Osteocyte (in vitro differentiated cells): Measurements from ENCODE around the gene SRGAP1. TPM values are rescaled to one million over a fixed set of nuclear protein-coding genes. Genes with fewer than 3 reads are reported as not detected.
"Not testable (repeated sequence)": the region's sequence is repeated elsewhere in the genome, so short reads cannot be mapped to it uniquely, and the experiment has no call there.

ENCODE experiments used
- DNase-seq: peaks from one replicate; pipeline ENCODE4 v3.0.0; 2021; ENCODE audit warnings: mixed read lengths; ENCODE audit not compliant: unreplicated experiment; ENCODE audit errors: extremely low spot score
- H3K27ac Mint-ChIP-seq: one replicate; pipeline ENCODE4 v1.8.0; 2021; ENCODE audit warnings: mild to moderate bottlenecking, mixed read lengths; ENCODE audit not compliant: unreplicated experiment
- H3K27me3 Mint-ChIP-seq: one replicate; pipeline ENCODE4 v1.8.0; 2021; ENCODE audit warnings: mixed read lengths; ENCODE audit not compliant: unreplicated experiment
- H3K36me3 Mint-ChIP-seq: one replicate; pipeline ENCODE4 v1.8.0; 2021; ENCODE audit warnings: mixed read lengths; ENCODE audit not compliant: unreplicated experiment
- H3K4me1 Mint-ChIP-seq: one replicate; pipeline ENCODE4 v1.8.0; 2021; ENCODE audit warnings: mixed read lengths; ENCODE audit not compliant: unreplicated experiment
- H3K4me3 Mint-ChIP-seq: one replicate; pipeline ENCODE4 v1.8.0; 2021; ENCODE audit warnings: mild to moderate bottlenecking, moderate library complexity, mixed read lengths; ENCODE audit not compliant: unreplicated experiment
- H3K9me3 Mint-ChIP-seq: one replicate; pipeline ENCODE4 v1.8.0; 2021; ENCODE audit warnings: mixed read lengths; ENCODE audit not compliant: unreplicated experiment
- CTCF ChIP-seq: fragments of 200-600 bp; sonication (generic); IDR thresholded peaks from 2 replicates; pipeline ENCODE4 v1.5.0; 2021; ENCODE audit warnings: antibody characterized with exemption, mild to moderate bottlenecking, moderate library complexity
- total RNA-seq: library from RNA; stranded (reverse); gene quantifications from 2 replicates; pipeline ENCODE4 v1.2.1, GENCODE V29; 2021

Gene SRGAP1
- total RNA-seq, 1 donor from 2014 or later = 11.0 TPM

- no peaks in the 10 kb centered on the region for H3K9me3 Mint-ChIP-seq
- H3K4me3 Mint-ChIP-seq = no peak overlapping the region
- no peaks in the 10 kb centered on the region for H3K4me1 Mint-ChIP-seq
These were observed 8.5 kb upstream of the SRGAP1 start for GRCh38 chr12:63836046-63836445.

GRCh38 chr12:63836936-63837335, 7.6 kb upstream of the SRGAP1 start:
- Mint-ChIP-seq H3K9me3 (no peaks in the 10 kb centered on the region), H3K27me3 (peaks cover 21% of the 10 kb centered on the region), H3K36me3 (no peaks in the 10 kb centered on the region), H3K4me3 (no peak overlapping the region), H3K4me1 (no peaks in the 10 kb centered on the region), H3K27ac (no peak overlapping the region)
- no peak for TF ChIP-seq CTCF
- DNase-seq = no peak

More at GRCh38 chr12:63836046-63836445, 8.5 kb upstream of the SRGAP1 start:
- Mint-ChIP-seq H3K27me3 (peaks cover 28% of the 10 kb centered on the region), H3K36me3 (no peaks in the 10 kb centered on the region), H3K27ac (no peak overlapping the region)
- no peak for DNase-seq
- TF ChIP-seq CTCF = no peak

GRCh38 chr12:63838411-63838810, 6.1 kb upstream of the SRGAP1 start:
- DNase-seq = no peak
- no peak overlapping the region for H3K4me3 Mint-ChIP-seq
- TF ChIP-seq CTCF = no peak
- H3K9me3 Mint-ChIP-seq = no peaks in the 10 kb centered on the region
- no peaks in the 10 kb centered on the region for H3K36me3 Mint-ChIP-seq
- H3K27ac Mint-ChIP-seq = no peak overlapping the region
- peaks cover 11% of the 10 kb centered on the region for H3K27me3 Mint-ChIP-seq
- no peaks in the 10 kb centered on the region for H3K4me1 Mint-ChIP-seq

- peaks cover 11% of the 10 kb centered on the region for H3K27me3 Mint-ChIP-seq
- no peak for TF ChIP-seq CTCF
- no peak overlapping the region for H3K4me3 Mint-ChIP-seq
- H3K9me3 Mint-ChIP-seq = no peaks in the 10 kb centered on the region
- H3K4me1 Mint-ChIP-seq = peaks cover 7% of the 10 kb centered on the region
- no peak for DNase-seq
- no peaks in the 10 kb centered on the region for H3K36me3 Mint-ChIP-seq
- no peak overlapping the region for H3K27ac Mint-ChIP-seq
These were observed 3.5 kb upstream of the SRGAP1 start for GRCh38 chr12:63841011-63841410.

- no peaks in the 10 kb centered on the region for H3K9me3 Mint-ChIP-seq
- H3K27ac Mint-ChIP-seq = no peak overlapping the region
- peaks cover 13% of the 10 kb centered on the region for H3K4me1 Mint-ChIP-seq
- no peaks in the 10 kb centered on the region for H3K36me3 Mint-ChIP-seq
- DNase-seq = no peak
- TF ChIP-seq CTCF = no peak
- peaks cover 8% of the 10 kb centered on the region for H3K27me3 Mint-ChIP-seq
- H3K4me3 Mint-ChIP-seq = no peak overlapping the region
These were observed 2.9 kb upstream of the SRGAP1 start for GRCh38 chr12:63841571-63841970.

- H3K9me3 Mint-ChIP-seq, DNase-seq, H3K36me3 Mint-ChIP-seq, H3K27me3 Mint-ChIP-seq: not testable (repeated sequence)
- Mint-ChIP-seq H3K4me3 (peak overlapping the region; percentile 66), H3K4me1 (peaks cover 14% of the 10 kb centered on the region), H3K27ac (peak overlapping the region; percentile 48)
These were observed 1.8 kb upstream of the SRGAP1 start for GRCh38 chr12:63842750-63843149.
